ENCODE measurements around the gene LRTM2. TPM values are rescaled to one million over a fixed set of nuclear protein-coding genes. Genes with fewer than 3 reads are reported as not detected.

Gene LRTM2
- total RNA-seq, 4 donors from 2014 or later = not detected

DNA sequence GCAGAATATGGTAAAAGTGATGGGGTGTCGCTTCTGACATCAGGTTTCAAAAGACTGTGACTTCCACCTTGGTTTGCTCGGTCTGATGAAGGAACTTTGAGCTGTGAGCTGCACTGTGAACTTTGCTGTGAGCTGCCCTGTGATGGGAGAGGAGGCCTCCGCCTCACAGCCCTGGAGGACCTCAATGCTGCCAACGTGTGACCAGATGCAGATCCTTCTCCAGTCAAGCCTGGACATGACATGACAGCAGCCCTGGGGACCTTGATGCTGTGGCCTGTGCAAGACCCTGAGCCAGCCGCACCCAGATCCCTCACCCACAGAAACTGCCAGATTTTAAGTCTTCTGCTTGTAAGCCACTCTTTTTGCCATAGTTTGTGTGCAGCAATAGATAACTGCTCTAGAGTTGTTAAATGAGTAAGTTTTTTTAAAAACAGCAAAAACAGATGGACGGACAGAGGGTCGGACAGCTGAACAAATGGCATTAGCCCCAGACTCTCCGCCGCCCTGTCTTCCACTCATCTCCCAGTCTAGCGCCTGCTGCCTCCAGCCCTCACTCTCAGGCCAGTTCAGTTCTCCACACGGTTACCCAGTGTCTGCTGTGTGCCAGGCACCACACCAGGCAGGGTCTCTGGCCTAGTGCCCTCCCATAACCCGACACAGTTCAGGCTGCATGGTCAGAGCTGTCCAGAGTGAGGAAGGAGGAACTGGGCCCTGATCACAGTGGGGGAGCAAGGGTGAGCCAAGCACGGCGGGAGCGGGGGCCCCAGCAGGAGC lies 13.1 kb upstream of the LRTM2 start:
- TF ChIP-seq EP300 (IDR thresholded peaks at IDR 0.05; ENCODE audit: low read depth) (no peak), POLR2AphosphoS5 (IDR thresholded peaks at IDR 0.05) (no peak), POLR2A (IDR thresholded peaks at IDR 0.05) (no peak)
- TF ChIP-seq, protein P1, sequence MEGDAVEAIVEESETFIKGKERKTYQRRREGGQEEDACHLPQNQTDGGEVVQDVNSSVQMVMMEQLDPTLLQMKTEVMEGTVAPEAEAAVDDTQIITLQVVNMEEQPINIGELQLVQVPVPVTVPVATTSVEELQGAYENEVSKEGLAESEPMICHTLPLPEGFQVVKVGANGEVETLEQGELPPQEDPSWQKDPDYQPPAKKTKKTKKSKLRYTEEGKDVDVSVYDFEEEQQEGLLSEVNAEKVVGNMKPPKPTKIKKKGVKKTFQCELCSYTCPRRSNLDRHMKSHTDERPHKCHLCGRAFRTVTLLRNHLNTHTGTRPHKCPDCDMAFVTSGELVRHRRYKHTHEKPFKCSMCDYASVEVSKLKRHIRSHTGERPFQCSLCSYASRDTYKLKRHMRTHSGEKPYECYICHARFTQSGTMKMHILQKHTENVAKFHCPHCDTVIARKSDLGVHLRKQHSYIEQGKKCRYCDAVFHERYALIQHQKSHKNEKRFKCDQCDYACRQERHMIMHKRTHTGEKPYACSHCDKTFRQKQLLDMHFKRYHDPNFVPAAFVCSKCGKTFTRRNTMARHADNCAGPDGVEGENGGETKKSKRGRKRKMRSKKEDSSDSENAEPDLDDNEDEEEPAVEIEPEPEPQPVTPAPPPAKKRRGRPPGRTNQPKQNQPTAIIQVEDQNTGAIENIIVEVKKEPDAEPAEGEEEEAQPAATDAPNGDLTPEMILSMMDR (IDR thresholded peaks at IDR 0.05) = no peak

GRCh38 chr12:1808036-1808797 lies 12.1 kb upstream of the LRTM2 start:
- in situ Hi-C loops (cut with MboI; ENCODE audit: low pct_ligation_motif_present in 1 of 4, low pct_unique_long_range_greater_than_20kb in 1 of 4, low sequenced_read_pairs in 3 of 4) = loop anchor here (5.0 to 25.0 kb wide), 3 partner anchors 127 to 229 kb away; no protein-coding TSS in a partner anchor
- Histone ChIP-seq H3K9me3 (no peaks in the 10 kb centered on the region), H3K27ac (no peak overlapping the region), H3K36me3 (no peaks in the 10 kb centered on the region), H3K27me3 (no peaks in the 10 kb centered on the region), H3K4me1 (peaks cover 0 to 4% (median 0%) of the 10 kb centered on the region in 4 donors), H3K4me3 (no peak overlapping the region)
- intact Hi-C loops (cut with DNase I; ENCODE audit: low total_unique reads) = loop anchor here (5.0 kb wide), 1 partner anchor 109 kb away; the partner anchor contains the start of gene CACNA2D4
- 90 to 100% methylated on average over 3 to 19 of the region's 19 CpGs for whole genome bisulfite sequencing, 2 donors (ENCODE audit: low coverage in 1 of 2)
- TF ChIP-seq, protein P1 (IDR thresholded peaks at IDR 0.05) = no peak
- no peak for TF ChIP-seq POLR2A (IDR thresholded peaks at IDR 0.05)
- TF ChIP-seq EP300 (IDR thresholded peaks at IDR 0.05; ENCODE audit: low read depth) = no peak
- no peak for TF ChIP-seq POLR2AphosphoS5 (IDR thresholded peaks at IDR 0.05)
- no peak for DNase-seq

More for the DNA sequence above, 13.1 kb upstream of the LRTM2 start:
- intact Hi-C loops (cut with DNase I; ENCODE audit: low total_unique reads) (loop anchor here (5.0 kb wide), 1 partner anchor 110 kb away; the partner anchor contains the start of gene CACNA2D4), in situ Hi-C loops (cut with MboI; ENCODE audit: low pct_ligation_motif_present in 1 of 4, low pct_unique_long_range_greater_than_20kb in 1 of 4, low sequenced_read_pairs in 3 of 4) (loop anchor here (5.0 to 25.0 kb wide), 3 partner anchors 128 to 230 kb away; no protein-coding TSS in a partner anchor)
- WGBS, 2 donors (ENCODE audit: low coverage in 1 of 2) = 70 to 93% methylated on average over 2 to 15 of the region's 15 CpGs
- Histone ChIP-seq H3K36me3 (no peaks in the 10 kb centered on the region), H3K9me3 (no peaks in the 10 kb centered on the region), H3K27ac (no peak overlapping the region), H3K27me3 (no peaks in the 10 kb centered on the region), H3K4me1 (peaks cover 0 to 4% (median 0%) of the 10 kb centered on the region in 4 donors), H3K4me3 (no peak overlapping the region)
- DNase-seq = no peak

DNA sequence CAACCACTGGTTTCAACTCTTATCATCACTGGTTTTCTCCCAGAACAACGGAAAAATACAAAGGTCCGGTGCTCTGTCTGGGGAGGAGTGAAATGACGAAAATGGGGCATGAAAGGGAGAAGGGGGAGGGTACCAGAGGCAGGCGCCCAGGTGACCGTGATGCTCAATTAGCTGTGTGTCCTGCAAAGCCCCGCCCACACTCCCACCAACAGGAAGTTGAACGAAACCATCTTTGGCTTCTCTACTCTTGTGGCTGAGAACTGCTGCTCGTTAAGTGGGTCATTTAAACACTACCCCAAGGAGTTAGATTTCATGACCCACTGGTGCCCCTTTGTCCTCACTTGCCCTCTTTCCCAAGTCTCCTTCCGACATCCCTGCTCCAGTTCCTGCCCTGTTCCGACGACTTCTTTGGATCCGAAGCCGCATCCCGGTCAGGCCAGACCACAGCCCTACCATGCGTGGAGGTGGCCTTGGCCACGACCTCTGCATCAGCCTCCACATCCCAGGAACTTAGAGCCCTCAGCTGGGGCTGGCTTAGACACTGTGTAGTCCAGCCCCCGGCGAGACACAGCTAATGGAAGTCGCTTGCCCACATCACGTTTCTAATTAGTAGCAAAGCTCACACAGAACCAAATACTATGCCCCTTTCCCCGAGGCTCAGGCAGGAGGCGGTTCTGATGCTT lies 11.4 kb upstream of the LRTM2 start:
- WGBS, 2 donors (ENCODE audit: low coverage in 1 of 2) = 83 to 90% methylated on average over 2 to 22 of the region's 22 CpGs
- Histone ChIP-seq H3K36me3 (no peaks in the 10 kb centered on the region), H3K9me3 (no peaks in the 10 kb centered on the region), H3K4me3 (no peak overlapping the region), H3K4me1 (peaks cover 0 to 4% (median 0%) of the 10 kb centered on the region in 4 donors), H3K27ac (no peak overlapping the region), H3K27me3 (no peaks in the 10 kb centered on the region)
- no peak for TF ChIP-seq POLR2A (IDR thresholded peaks at IDR 0.05)
- no peak for TF ChIP-seq POLR2AphosphoS5 (IDR thresholded peaks at IDR 0.05)
- no peak for TF ChIP-seq EP300 (IDR thresholded peaks at IDR 0.05; ENCODE audit: low read depth)
- TF ChIP-seq, protein P1 (IDR thresholded peaks at IDR 0.05) = no peak
- no peak for DNase-seq
- intact Hi-C loops (cut with DNase I; ENCODE audit: low total_unique reads) = loop anchor here (5.0 kb wide), 1 partner anchor 108 kb away; the partner anchor contains the start of gene CACNA2D4
- in situ Hi-C loops (cut with MboI; ENCODE audit: low pct_ligation_motif_present in 1 of 4, low pct_unique_long_range_greater_than_20kb in 1 of 4, low sequenced_read_pairs in 3 of 4) = loop anchor here (5.0 to 25.0 kb wide), 3 partner anchors 126 to 228 kb away; no protein-coding TSS in a partner anchor

All from transverse colon (tissue), 4 donors.